Measurements from ENCODE around the gene IQCK.

DNA sequence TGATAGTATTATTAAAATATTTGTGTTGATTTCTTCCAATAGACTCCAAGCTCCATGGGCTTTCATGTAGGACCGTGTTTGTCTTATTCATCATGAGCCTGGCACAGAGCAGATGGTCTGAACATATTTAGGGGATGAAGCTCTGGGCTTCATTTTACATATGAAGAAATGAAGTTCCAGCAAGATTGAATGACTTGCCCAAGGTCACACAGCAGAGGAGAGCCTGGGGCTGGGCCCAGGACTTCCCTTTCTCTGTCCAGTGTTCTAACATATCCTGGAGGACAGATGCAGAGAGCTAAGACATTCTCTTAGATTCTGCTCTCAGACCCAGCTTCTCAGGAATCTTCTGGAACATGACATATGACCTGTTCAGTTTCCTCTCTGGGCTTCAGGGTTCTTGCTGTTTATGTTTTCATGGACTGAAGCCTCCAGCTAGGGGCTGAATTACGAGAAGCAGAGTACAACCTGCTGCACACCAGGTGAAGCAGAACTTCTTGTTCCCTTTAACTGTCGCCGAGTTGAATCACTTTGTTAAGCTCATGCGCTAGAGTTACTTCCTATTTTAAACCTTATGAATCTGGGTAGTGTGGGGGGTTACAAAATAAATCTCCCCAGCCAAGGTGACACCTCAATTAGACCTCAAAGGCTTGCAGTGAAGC, 113.0 kb downstream of the IQCK start:
- TF ChIP-seq POLR2A (IDR thresholded peaks at IDR 0.05) = no peak
- TF ChIP-seq, protein P1, sequence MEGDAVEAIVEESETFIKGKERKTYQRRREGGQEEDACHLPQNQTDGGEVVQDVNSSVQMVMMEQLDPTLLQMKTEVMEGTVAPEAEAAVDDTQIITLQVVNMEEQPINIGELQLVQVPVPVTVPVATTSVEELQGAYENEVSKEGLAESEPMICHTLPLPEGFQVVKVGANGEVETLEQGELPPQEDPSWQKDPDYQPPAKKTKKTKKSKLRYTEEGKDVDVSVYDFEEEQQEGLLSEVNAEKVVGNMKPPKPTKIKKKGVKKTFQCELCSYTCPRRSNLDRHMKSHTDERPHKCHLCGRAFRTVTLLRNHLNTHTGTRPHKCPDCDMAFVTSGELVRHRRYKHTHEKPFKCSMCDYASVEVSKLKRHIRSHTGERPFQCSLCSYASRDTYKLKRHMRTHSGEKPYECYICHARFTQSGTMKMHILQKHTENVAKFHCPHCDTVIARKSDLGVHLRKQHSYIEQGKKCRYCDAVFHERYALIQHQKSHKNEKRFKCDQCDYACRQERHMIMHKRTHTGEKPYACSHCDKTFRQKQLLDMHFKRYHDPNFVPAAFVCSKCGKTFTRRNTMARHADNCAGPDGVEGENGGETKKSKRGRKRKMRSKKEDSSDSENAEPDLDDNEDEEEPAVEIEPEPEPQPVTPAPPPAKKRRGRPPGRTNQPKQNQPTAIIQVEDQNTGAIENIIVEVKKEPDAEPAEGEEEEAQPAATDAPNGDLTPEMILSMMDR (IDR thresholded peaks at IDR 0.05) = no peak
